Activated effector memory CD4-positive, alpha-beta T cell treated with anti-CD3 and anti-CD28 coated beads, Interleukin-2, amount 50 U/mL, for 16 hours (primary cell): ENCODE results near the gene IRF6.

ENCODE experiments used
- DNase-seq: peaks from one replicate; pipeline ENCODE4 v3.0.0-alpha.2; 2020

Gene IRF6

GRCh38 chr1:209755926-209756614 lies 49.9 kb downstream of the IRF6 start, which contains the start of gene TRAF3IP3:
TRAF3IP3 (plus strand) TSS chr1:209756053; CDS start chr1:209760040, 3,987 bp downstream.
- DNase-seq: peak; percentile 88

GRCh38 chr1:209755256-209755655 lies 50.7 kb downstream of the IRF6 start:
- DNase-seq: no peak

- DNase-seq: no peak
Measured at GRCh38 chr1:209752890-209753289, 53.1 kb downstream of the IRF6 start.

- DNase-seq: no peak
Measured at GRCh38 chr1:209751627-209752231, 54.2 kb downstream of the IRF6 start.

GRCh38 chr1:209749670-209750323 lies 56.1 kb downstream of the IRF6 start:
- DNase-seq: no peak

GRCh38 chr1:209749205-209749604 lies 56.7 kb downstream of the IRF6 start:
- no peak for DNase-seq

- DNase-seq: no peak
Measured at GRCh38 chr1:209748620-209749019, 57.3 kb downstream of the IRF6 start.

- peak; percentile 94 for DNase-seq
Measured at GRCh38 chr1:209747580-209748262, 58.2 kb downstream of the IRF6 start.

- DNase-seq: no peak
Measured at GRCh38 chr1:209746451-209747165, 59.3 kb downstream of the IRF6 start.

- no peak for DNase-seq
Measured at GRCh38 chr1:209743145-209743482, 62.8 kb downstream of the IRF6 start.

- DNase-seq: no peak
Measured at GRCh38 chr1:209742409-209743144, 63.4 kb downstream of the IRF6 start.

- no peak for DNase-seq
Measured at GRCh38 chr1:209741889-209742288, 64.1 kb downstream of the IRF6 start.

GRCh38 chr1:209741193-209741592 lies 64.7 kb downstream of the IRF6 start:
- no peak for DNase-seq

GRCh38 chr1:209738270-209738669 lies 67.7 kb downstream of the IRF6 start:
- no peak for DNase-seq

- DNase-seq: no peak
Measured at GRCh38 chr1:209737118-209737505, 68.8 kb downstream of the IRF6 start.

- DNase-seq: no peak
Measured at GRCh38 chr1:209736490-209737117, 69.3 kb downstream of the IRF6 start.
